ENCODE data around the gene SSBP3. TPM values are rescaled to one million over a fixed set of nuclear protein-coding genes. Genes with fewer than 3 reads are reported as not detected.

Gene SSBP3
- total RNA-seq, 1 donor from 2014 or later, result 19.7 TPM

DNA sequence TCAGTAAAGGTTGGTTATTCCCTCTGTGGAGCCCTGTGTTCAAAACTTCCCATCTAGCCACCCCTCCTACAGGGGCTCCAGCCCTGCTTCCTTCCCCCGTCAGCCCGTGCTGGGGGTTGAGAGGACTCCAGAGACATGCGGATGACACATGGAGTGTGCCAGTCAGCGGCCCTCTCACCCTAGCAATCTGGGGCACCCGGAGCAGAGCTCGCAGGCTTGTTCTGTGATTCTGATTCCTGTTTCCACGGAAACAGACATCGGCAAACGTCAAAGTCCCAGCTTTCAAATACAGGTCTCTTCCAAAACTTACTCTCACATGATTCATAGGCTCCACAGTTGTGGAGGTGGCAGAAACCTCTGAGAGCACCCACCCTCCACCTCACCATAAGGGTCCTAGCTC, 9.8 kb upstream of the SSBP3 start:
- no peak for DNase-seq (ENCODE audit: low read depth)
- H3K27me3 ChIP-seq (ENCODE audit: control insufficient read depth, insufficient read depth, low read length), result peaks cover 6% of the 10 kb centered on the region
- H3K4me3 ChIP-seq (ENCODE audit: low read depth, low read length), result no peak overlapping the region
- TF ChIP-seq CTCF (IDR thresholded peaks at IDR 0.05; ENCODE audit: insufficient read depth, low read length, poor library complexity, severe bottlenecking), result no peak
- H3K36me3 ChIP-seq (ENCODE audit: control insufficient read depth, insufficient read depth, low read length), result no peaks in the 10 kb centered on the region

DNA sequence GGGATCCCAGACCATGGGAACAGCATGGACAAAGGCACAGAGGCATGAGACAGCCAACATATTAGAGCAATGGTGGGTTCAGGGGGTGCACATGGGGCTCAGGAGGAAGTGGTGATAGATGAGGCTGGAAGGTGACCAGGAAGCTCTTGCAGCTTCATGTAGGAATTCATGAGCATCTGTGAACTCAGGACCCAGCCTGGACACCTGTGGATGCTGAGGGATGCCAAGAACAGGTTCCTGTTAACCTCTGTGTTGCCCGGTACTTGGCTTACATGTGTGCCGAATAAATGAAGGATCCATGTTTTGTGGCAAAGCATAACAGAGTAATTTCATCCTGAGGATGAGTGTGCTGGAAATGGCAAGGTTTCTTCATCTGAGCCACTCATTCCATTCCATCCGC, 9.3 kb upstream of the SSBP3 start:
- Histone ChIP-seq H3K4me3 (ENCODE audit: low read depth, low read length) (no peak overlapping the region), H3K27me3 (ENCODE audit: control insufficient read depth, insufficient read depth, low read length) (peaks cover 6% of the 10 kb centered on the region), H3K36me3 (ENCODE audit: control insufficient read depth, insufficient read depth, low read length) (no peaks in the 10 kb centered on the region)
- no peak for DNase-seq (ENCODE audit: low read depth)
- no peak for TF ChIP-seq CTCF (IDR thresholded peaks at IDR 0.05; ENCODE audit: insufficient read depth, low read length, poor library complexity, severe bottlenecking)

DNA sequence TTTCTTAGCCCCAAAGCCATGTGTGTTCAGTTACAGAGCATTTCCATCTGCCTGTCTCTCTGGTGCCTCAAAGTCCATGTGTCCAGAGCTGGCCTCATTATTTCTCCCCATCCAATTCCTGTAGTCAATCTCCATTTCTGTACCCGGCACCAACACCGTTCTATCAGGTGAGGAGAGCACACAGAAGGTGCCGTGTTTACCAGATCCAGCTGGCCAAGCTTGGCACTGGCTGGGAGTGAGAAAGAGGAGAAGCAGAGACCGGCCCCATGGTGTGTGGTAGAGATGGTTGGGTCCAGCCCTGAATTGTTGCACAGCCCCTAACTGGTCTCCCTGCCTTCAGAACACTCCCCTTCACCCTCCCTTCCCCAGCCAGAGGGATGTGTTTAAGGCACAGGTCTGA, 7.5 kb upstream of the SSBP3 start:
- no peak overlapping the region for H3K4me3 ChIP-seq (ENCODE audit: low read depth, low read length)
- H3K36me3 ChIP-seq (ENCODE audit: control insufficient read depth, insufficient read depth, low read length), result no peaks in the 10 kb centered on the region
- TF ChIP-seq CTCF (IDR thresholded peaks at IDR 0.05; ENCODE audit: insufficient read depth, low read length, poor library complexity, severe bottlenecking), result no peak
- DNase-seq (ENCODE audit: low read depth), result no peak
- peaks cover 6% of the 10 kb centered on the region for H3K27me3 ChIP-seq (ENCODE audit: control insufficient read depth, insufficient read depth, low read length)

DNA sequence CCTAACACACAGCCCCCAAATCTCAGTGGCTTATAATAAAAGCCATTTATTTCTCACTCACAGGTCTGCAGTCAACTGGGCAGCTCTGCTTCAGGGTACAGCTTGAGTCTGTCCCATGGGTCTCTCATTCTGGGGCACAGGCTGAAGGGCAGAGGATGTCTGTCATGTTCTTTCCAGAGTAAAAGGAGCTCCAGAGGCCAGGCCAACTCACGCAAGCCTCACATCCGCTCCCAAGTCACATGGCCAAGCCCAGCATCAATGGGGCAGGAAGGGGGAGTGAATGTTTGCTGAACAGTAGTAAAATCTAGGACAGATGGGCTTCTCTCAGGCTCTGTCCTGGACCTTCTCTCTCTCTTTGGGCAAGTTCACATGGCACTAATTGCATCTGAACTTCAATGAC, 7.1 kb upstream of the SSBP3 start:
- H3K36me3 ChIP-seq (ENCODE audit: control insufficient read depth, insufficient read depth, low read length), result no peaks in the 10 kb centered on the region
- no peak for DNase-seq (ENCODE audit: low read depth)
- peaks cover 6% of the 10 kb centered on the region for H3K27me3 ChIP-seq (ENCODE audit: control insufficient read depth, insufficient read depth, low read length)
- no peak overlapping the region for H3K4me3 ChIP-seq (ENCODE audit: low read depth, low read length)
- no peak for TF ChIP-seq CTCF (IDR thresholded peaks at IDR 0.05; ENCODE audit: insufficient read depth, low read length, poor library complexity, severe bottlenecking)

GRCh38 chr1:54410359-54410758, 4.2 kb upstream of the SSBP3 start:
- no peak for TF ChIP-seq CTCF (IDR thresholded peaks at IDR 0.05; ENCODE audit: insufficient read depth, low read length, poor library complexity, severe bottlenecking)
- Histone ChIP-seq H3K36me3 (ENCODE audit: control insufficient read depth, insufficient read depth, low read length) (no peaks in the 10 kb centered on the region), H3K27me3 (ENCODE audit: control insufficient read depth, insufficient read depth, low read length) (peaks cover 3% of the 10 kb centered on the region), H3K4me3 (ENCODE audit: low read depth, low read length) (no peak overlapping the region)
- no peak for DNase-seq (ENCODE audit: low read depth)

Measured in kidney epithelial cell (primary cell).